GM12864 (cell line): ENCODE measurements around the gene SLC66A2.

Source experiments
- DNase-seq: peaks from one replicate; pipeline ENCODE4 v3.0.0-alpha.2; 2011; ENCODE audit warnings: low read depth
- H3K4me3 ChIP-seq: 2 replicates; pipeline ENCODE4 v1.5.1; 2011; ENCODE audit warnings: mild to moderate bottlenecking, low read depth, low read length, control low read depth
- CTCF ChIP-seq: IDR thresholded peaks from 2 replicates; pipeline ENCODE4 v1.5.1; 2011; ENCODE audit warnings: low read depth, mild to moderate bottlenecking, moderate library complexity, low read length, control low read depth, inconsistent platforms; ENCODE audit errors: missing control alignments

Gene SLC66A2

GRCh38 chr18:79971211-79971952 lies 19.9 kb upstream of the SLC66A2 start:
- no peak for TF ChIP-seq CTCF
- no peak for DNase-seq
- no peak overlapping the region for H3K4me3 ChIP-seq

- no peak overlapping the region for H3K4me3 ChIP-seq
- no peak for TF ChIP-seq CTCF
- DNase-seq: no peak
These were observed 19.1 kb upstream of the SLC66A2 start for GRCh38 chr18:79970419-79971133.

- TF ChIP-seq CTCF: no peak
- no peak for DNase-seq
- peak overlapping the region; percentile 65 for H3K4me3 ChIP-seq
These were observed 13.9 kb upstream of the SLC66A2 start for GRCh38 chr18:79965119-79965902.

GRCh38 chr18:79964330-79965118 lies 13.1 kb upstream of the SLC66A2 start, which contains the start of gene HSBP1L1:
TSS of gene HSBP1L1 (plus strand) at chr18:79964643. CDS start at chr18:79964736, 93 bp downstream.
- TF ChIP-seq CTCF: peak; percentile 24
- DNase-seq: no peak
- peak within 1 kb of the TSS; percentile 65 for H3K4me3 ChIP-seq

- no peak for DNase-seq
- H3K4me3 ChIP-seq: peak overlapping the region; percentile 65
- TF ChIP-seq CTCF: no peak
These were observed 12.3 kb upstream of the SLC66A2 start for GRCh38 chr18:79963658-79964329.
